Breast epithelium (tissue), 4 donors: ENCODE results near the gene CCDC178. TPM values are rescaled to one million over a fixed set of nuclear protein-coding genes. Genes with fewer than 3 reads are reported as not detected.
A peak's percentile ranks its signal among the peaks of the same experiment; 100 is the strongest.

Experiments used
- DNase-seq, 2 donors: peaks; one replicate each; pipeline ENCODE4 v3.0.0-alpha.2; 2019; ENCODE audit warnings: low spot score in 2 of 2
- H3K27ac ChIP-seq, 2 donors: fragments of 200-600 bp; sonication (generic) in 1 of 2; one replicate each; pipeline ENCODE4 v1.5.1; 2016 to 2019; ENCODE audit warnings: mild to moderate bottlenecking in 1 of 2
- H3K27me3 ChIP-seq, 2 donors: fragments of 200-600 bp; sonication (generic) in 1 of 2; one replicate each; pipeline versions ENCODE4 v1.5.1 to v1.6.0; 2017 to 2019; ENCODE audit warnings: control low read depth in 1 of 2, mild to moderate bottlenecking in 1 of 2
- H3K36me3 ChIP-seq: fragments of 200-600 bp; one replicate; pipeline ENCODE4 v1.5.1; 2019
- H3K4me1 ChIP-seq, 2 donors: fragments of 200-600 bp; sonication (generic); one replicate each; pipeline ENCODE4 v1.5.1; 2016 to 2019; ENCODE audit warnings: control low read depth in 1 of 2
- H3K4me3 ChIP-seq, 3 donors: fragments of 200-600 bp; sonication (generic); 1 replicate in 2 of 3; 2 replicates in 1 of 3; pipeline ENCODE4 v1.5.1; 2016 to 2019; ENCODE audit warnings: mild to moderate bottlenecking in 3 of 3, moderate library complexity in 2 of 3
- H3K9me3 ChIP-seq, 2 donors: fragments of 200-600 bp; sonication (generic) in 1 of 2; one replicate each; pipeline ENCODE4 v1.5.1; 2016 to 2019; ENCODE audit warnings: control low read depth in 1 of 2
- POLR2A ChIP-seq: fragments of 450-650 bp; IDR thresholded peaks from one replicate; pipeline ENCODE4 v1.6.1; 2016; ENCODE audit warnings: antibody characterized with exemption, mild to moderate bottlenecking, moderate library complexity
- POLR2AphosphoS5 ChIP-seq, 3 donors: sonication (generic); formaldehyde crosslinking; IDR thresholded peaks; one replicate each; pipeline ENCODE4 v1.6.1; 2017; ENCODE audit warnings: antibody characterized with exemption in 3 of 3
- intact Hi-C: fragments of 100-400 bp; cut with DNase I; formaldehyde crosslinking; loops from one replicate; pipeline ENCODE4 v1.15.1; 2023; ENCODE audit warnings: low total_unique reads
- total RNA-seq, 3 donors: library from RNA; depleted of rRNA; stranded (reverse); fragments of >200 nt; gene quantifications; one replicate each; pipeline ENCODE4 v1.1.0, GENCODE V29; 2016
- TF ChIP-seq, protein P1 (sequence below), 3 donors: fragments of 450-650 bp; IDR thresholded peaks; one replicate each; pipeline ENCODE4 v1.5.1; 2016 to 2017; ENCODE audit warnings: antibody characterized with exemption in 3 of 3, mild to moderate bottlenecking in 3 of 3, moderate library complexity in 3 of 3

The CCDC178 gene
- total RNA-seq, 3 donors from 2014 or later = 1.6 to 4.6 (median 3.5) TPM

DNA sequence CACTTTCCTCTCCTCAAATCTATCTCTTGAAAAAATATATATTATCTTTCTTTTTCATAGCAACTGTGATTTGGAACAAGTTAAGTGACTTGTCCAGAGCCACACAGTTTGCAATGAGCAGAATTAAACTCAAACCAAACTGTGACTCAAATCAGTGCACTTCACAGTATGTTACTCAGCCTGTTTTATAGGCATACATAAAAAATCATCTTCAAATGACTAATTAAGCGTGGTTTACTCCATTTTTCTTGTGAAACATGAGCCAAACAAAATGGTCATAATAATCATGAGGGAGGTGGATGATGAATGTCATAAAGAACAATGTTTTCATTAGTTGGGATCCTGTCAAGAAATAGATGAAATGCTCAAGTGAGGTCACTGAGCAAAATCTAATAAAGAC is 6.1 kb upstream of the CCDC178 start:
- H3K27me3 ChIP-seq = no peaks in the 10 kb centered on the region
- H3K9me3 ChIP-seq = no peaks in the 10 kb centered on the region
- TF ChIP-seq, protein P1, sequence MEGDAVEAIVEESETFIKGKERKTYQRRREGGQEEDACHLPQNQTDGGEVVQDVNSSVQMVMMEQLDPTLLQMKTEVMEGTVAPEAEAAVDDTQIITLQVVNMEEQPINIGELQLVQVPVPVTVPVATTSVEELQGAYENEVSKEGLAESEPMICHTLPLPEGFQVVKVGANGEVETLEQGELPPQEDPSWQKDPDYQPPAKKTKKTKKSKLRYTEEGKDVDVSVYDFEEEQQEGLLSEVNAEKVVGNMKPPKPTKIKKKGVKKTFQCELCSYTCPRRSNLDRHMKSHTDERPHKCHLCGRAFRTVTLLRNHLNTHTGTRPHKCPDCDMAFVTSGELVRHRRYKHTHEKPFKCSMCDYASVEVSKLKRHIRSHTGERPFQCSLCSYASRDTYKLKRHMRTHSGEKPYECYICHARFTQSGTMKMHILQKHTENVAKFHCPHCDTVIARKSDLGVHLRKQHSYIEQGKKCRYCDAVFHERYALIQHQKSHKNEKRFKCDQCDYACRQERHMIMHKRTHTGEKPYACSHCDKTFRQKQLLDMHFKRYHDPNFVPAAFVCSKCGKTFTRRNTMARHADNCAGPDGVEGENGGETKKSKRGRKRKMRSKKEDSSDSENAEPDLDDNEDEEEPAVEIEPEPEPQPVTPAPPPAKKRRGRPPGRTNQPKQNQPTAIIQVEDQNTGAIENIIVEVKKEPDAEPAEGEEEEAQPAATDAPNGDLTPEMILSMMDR (IDR thresholded peaks at IDR 0.05) = no peak
- no peak for TF ChIP-seq POLR2AphosphoS5 (IDR thresholded peaks at IDR 0.05)
- TF ChIP-seq POLR2A = no peak
- no peaks in the 10 kb centered on the region for H3K4me1 ChIP-seq
- peak overlapping the region in 1 of 3 donors; percentile 4 for H3K4me3 ChIP-seq
- intact Hi-C loops = no loop called here
- H3K27ac ChIP-seq = no peak overlapping the region
- no peaks in the 10 kb centered on the region for H3K36me3 ChIP-seq
- DNase-seq = no peak

DNA sequence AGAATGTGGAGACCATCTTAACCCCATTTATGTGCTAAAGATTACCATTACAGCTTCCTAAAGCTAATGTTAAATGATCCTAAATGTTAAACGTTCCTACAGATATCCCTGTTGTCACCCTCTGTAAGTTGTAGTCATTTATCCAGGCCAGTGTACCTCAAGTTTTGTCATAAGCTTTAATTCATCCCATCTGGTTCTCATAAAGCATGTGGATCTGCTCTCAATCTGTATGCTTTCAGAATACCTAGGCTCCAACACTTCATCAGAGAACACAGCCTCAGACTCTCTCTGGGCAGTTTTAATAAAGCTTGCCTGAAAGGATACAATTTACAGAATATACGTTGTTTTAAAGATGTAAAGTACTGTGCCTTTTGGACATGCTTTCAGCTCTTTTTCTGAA is 4.2 kb upstream of the CCDC178 start:
- no peaks in the 10 kb centered on the region for H3K36me3 ChIP-seq
- H3K9me3 ChIP-seq = no peaks in the 10 kb centered on the region
- no peak for TF ChIP-seq POLR2A
- no peak for TF ChIP-seq POLR2AphosphoS5 (IDR thresholded peaks at IDR 0.05)
- TF ChIP-seq, protein P1 (IDR thresholded peaks at IDR 0.05) = no peak
- no peaks in the 10 kb centered on the region for H3K4me1 ChIP-seq
- no peak overlapping the region for H3K27ac ChIP-seq
- DNase-seq = no peak
- intact Hi-C loops = no loop called here
- H3K4me3 ChIP-seq = no peak overlapping the region
- no peaks in the 10 kb centered on the region for H3K27me3 ChIP-seq

DNA sequence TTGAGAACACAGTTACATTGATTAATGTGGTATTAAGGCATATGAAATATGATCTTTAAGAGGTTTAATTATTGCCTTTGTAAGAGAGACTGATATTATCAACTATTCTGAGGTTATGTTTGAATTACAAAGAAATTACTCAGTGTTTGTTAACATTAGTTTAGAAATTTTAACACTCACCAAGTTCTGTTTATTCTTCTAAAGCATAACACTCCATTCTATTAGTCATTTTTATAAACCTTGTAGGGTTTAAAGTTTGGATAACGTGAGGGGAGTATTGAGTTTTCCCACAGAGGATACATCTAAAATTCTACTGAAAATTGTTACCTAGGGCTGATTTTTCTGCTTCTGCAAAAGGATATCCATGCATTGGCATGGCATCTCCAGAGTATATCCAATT is 7.7 kb downstream of the CCDC178 start:
- no peak overlapping the region for H3K4me3 ChIP-seq
- H3K9me3 ChIP-seq = no peaks in the 10 kb centered on the region
- peaks cover 0 to 5% of the 10 kb centered on the region in 2 donors for H3K27me3 ChIP-seq
- no peak for TF ChIP-seq POLR2AphosphoS5 (IDR thresholded peaks at IDR 0.05)
- TF ChIP-seq, protein P1 (IDR thresholded peaks at IDR 0.05) = no peak
- no peak for DNase-seq
- no peak overlapping the region for H3K27ac ChIP-seq
- H3K36me3 ChIP-seq = no peaks in the 10 kb centered on the region
- no peaks in the 10 kb centered on the region for H3K4me1 ChIP-seq
- intact Hi-C loops = no loop called here

GRCh38 chr18:33427549-33427948 is 13.0 kb downstream of the CCDC178 start:
- Histone ChIP-seq H3K27ac (no peak overlapping the region), H3K4me3 (no peak overlapping the region), H3K4me1 (no peaks in the 10 kb centered on the region), H3K27me3 (no peaks in the 10 kb centered on the region), H3K36me3 (no peaks in the 10 kb centered on the region), H3K9me3 (no peaks in the 10 kb centered on the region)
- DNase-seq = no peak
- intact Hi-C loops = no loop called here
- TF ChIP-seq POLR2AphosphoS5 (IDR thresholded peaks at IDR 0.05) (no peak), POLR2A (no peak)
- TF ChIP-seq, protein P1 (IDR thresholded peaks at IDR 0.05) = no peak

- no peak overlapping the region for H3K27ac ChIP-seq
- intact Hi-C loops = no loop called here
- no peaks in the 10 kb centered on the region for H3K4me1 ChIP-seq
- no peak for DNase-seq
- H3K9me3 ChIP-seq = no peaks in the 10 kb centered on the region
- no peak overlapping the region for H3K4me3 ChIP-seq
- H3K36me3 ChIP-seq = no peaks in the 10 kb centered on the region
- TF ChIP-seq POLR2A (no peak), POLR2AphosphoS5 (IDR thresholded peaks at IDR 0.05) (no peak)
- TF ChIP-seq, protein P1 (IDR thresholded peaks at IDR 0.05) = no peak
- H3K27me3 ChIP-seq = no peaks in the 10 kb centered on the region
Observed at GRCh38 chr18:33424266-33424946, 16.1 kb downstream of the CCDC178 start.
